HS-5 (cell line): ENCODE measurements around the gene BLOC1S1.
"Not testable (repeated sequence)": the region's sequence is repeated elsewhere in the genome, so short reads cannot be mapped to it uniquely, and the experiment has no call there.

Experiments used
- DNase-seq: peaks from one replicate; pipeline ENCODE4 v3.0.0-alpha.2; 2012; ENCODE audit warnings: low read depth

Gene BLOC1S1

GRCh38 chr12:55745361-55746173 lies 29.7 kb downstream of the BLOC1S1 start:
- DNase-seq = no peak

DNA sequence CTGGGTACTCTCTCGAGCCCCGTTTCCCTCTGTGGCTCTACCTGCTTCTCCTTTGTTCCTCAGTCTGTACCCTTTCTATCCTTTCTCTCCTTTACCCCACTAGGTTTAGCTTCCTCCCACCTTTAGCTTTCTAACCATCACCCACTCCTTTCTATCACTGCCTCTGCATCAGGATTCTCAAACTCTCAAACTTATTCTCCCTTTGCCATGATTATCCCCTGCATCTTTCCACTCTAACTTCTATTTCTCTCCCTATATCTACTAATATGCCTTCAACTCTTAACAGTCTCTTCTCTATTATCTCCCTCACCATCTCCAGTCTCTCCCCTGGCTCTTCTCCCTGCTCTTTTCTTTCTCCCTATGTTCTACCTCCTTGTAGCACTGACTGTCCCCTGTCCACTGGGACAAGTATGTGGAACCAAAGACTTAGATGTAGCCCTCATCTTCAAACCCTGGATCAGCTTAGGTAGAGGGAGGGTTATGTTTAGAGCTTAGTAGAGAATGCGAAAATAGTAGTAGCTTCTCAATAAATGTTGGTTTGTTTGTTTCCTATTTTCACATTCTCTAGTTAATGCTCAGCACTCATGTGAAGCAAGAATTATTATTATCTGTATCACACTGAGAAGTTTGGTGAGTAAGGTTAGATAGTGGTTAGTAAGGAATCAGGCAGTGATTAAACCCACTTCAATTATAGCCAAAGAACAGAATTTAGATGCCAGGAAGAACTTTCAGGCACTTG lies 30.5 kb downstream of the BLOC1S1 start:
- DNase-seq = no peak

DNA sequence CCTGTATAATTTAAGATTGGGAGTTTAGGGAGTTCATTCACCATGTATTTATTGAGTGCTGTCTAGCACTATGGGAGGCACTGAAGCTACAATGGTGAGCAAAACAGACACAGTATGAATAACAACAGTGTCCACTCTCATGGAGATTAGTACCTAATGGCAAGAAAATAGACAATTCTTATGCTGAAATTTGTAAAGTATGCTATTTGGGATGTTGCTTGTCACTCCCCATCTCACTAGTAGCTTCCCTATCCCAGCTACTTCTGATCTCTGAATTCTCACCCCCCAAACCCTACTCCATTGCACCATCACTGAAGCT lies 31.0 kb downstream of the BLOC1S1 start:
- no peak for DNase-seq

- DNase-seq = no peak
Measured at GRCh38 chr12:55748230-55748993, 32.6 kb downstream of the BLOC1S1 start.

GRCh38 chr12:55755246-55755645 lies 39.4 kb downstream of the BLOC1S1 start:
- DNase-seq = no peak

- no peak for DNase-seq
Measured at GRCh38 chr12:55757701-55758100, 41.9 kb downstream of the BLOC1S1 start.

DNA sequence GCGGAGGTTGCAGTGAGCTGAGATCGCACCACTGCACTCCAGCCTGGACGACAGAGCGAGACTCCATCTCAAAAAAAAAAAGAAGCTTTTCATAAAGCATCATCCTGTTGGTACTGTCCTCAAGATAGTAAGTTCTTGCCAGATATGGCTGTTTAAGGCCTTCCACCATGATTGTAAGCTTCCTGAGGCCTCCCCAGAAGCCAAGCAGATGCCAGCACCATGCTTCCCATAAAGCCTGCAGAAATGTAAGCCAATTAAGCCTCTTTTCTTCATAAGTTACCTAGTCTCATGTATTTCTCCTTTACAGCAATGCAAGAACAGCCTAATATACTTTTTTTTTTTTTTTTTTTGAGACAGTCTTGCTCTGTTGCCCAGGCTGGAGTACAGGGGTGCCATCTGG lies 42.7 kb downstream of the BLOC1S1 start:
- DNase-seq = not testable (repeated sequence)

DNA sequence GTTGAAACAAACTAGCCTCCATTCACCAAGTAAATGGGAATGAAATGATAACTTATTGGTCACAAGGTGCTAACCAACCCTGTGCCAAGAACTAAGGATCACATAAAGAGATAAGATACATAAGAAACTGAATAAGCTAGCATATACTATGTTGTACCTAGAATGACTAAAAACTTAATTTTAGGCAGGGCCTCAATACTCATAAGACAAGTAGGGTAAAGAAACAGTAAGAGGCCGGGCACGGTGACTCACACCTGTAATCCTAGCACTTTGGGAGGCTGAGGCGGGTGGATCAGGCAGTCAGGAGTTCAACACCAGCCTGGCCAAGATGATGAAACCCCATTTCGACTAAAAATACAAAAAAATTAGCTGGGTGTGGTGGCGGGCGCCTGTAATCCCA lies 44.8 kb downstream of the BLOC1S1 start:
- no peak for DNase-seq

DNA sequence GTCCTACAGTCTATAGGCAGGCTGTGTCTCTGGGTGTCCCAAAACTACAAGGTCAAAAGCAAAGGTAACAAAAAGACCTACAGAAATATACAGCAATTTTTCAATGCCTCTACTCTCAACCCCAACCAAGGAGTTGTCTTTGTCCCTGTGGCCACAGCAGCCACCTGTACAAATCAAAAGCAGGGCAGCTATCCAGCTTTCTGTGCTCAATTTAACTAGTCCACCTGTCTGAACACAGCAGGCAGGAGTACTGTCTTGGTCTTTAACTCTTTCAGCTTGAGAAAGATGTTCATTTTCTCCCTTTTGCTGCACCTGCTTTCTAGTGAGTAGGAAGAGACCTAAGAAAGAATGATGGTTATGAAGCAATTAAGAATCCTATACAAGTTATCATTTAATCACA lies 46.8 kb downstream of the BLOC1S1 start:
- no peak for DNase-seq

DNA sequence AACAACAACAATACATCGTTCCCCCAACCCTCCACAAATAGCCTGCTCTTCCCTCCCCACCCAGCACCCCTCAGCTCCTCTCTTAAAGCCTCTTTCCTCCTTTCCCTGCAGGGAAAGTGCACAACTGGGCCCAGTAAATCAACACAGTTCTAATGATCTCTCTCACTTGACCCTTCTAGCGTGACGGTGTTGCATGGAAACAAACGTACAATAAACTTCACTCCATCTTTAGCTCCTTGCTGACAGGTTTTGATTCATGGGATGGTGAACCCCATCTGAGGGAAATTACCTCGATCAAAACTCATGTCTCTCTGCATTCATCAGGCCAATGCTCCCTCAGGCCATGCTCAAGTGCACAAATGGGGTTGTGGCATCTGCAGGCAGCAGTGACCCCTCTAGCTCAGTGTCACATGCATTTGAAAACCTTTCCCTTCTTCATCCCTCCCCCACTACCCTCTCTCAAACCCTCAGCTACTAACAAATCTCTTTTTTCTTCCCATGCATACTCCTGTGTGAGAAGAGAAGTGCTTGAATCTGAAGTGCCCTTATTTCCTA lies 50.0 kb downstream of the BLOC1S1 start:
- no peak for DNase-seq

DNA sequence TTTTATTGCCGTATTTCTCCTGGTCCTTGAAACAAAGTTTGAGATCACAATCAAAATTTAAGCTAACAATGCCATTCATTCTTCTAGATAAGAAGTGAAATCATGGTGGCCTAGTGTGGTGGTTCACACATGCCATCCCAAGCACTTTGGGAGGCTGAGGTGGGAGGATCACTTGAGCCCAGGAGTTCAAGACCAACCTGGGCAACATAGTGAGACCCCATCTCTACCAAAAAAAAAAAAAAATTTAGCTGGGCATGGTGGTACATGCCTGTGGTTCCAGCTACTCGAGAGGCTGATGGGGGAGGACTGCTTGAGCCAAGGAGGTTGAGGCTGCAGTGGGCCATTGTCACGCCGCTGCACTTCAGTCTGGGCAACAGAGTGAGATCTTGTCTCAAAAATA lies 51.3 kb downstream of the BLOC1S1 start:
- DNase-seq = no peak
